Colon (tissue), 2 donors: Measurements from ENCODE around the gene PIM2.

Experiments used
- FAIRE-seq: peaks from 2 replicates; lab custom pipeline; 2012; peaks lifted over from hg19 to GRCh38; lab: Jason Lieb, UNC
- donor health status: control.
- donor health status: control.

Gene PIM2

DNA sequence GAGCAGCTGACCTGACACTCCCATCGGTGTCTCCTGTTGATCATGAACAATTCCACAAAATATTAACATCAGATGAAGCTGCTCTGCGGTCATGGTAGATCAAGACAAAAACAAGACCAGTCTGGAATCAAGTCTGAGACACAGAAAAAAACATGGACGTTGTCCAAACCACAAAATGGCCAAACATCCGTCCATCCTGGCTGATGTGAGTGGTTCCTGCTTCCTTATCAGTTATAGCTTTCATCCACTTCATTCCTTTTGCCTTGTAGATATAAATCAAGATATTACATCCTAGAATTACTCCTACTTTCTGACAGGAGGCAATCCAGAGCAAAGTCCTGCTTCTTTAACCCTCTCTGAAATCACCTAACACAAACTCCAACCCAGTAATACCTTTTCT, 54.6 kb downstream of the PIM2 start:
- FAIRE-seq, result no peak
